GM19468 (cell line): ENCODE data around the gene OSBPL6.

ENCODE experiments used
- ATAC-seq: cut with Tn5 transposase; IDR thresholded peaks from one replicate; pipeline ENCODE4 v1.9.1; 2021; ENCODE audit warnings: mild to moderate bottlenecking, moderate library complexity, moderate number of reproducible peaks; ENCODE audit not compliant: unreplicated experiment; ENCODE audit errors: extremely low read depth

The OSBPL6 gene

DNA sequence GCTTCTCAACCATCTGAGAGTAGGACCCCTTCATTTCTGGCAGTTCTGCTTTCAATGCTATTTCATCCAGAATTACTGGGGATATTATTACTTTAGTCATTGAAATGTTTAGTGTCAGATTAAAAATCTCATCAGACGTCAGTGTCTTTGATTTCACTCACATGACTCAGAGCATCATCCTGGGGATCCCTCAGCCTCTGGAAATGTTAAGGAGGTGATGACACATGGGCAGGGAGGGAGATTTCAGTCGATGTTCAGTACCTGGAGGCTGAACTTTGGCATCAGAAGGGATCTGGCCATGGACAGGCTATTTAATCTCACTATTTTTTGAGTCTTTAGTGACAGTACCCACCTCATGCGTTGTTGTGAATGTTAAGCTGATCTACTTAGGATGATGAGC lies 39.1 kb downstream of the OSBPL6 start:
- ATAC-seq: no peak

DNA sequence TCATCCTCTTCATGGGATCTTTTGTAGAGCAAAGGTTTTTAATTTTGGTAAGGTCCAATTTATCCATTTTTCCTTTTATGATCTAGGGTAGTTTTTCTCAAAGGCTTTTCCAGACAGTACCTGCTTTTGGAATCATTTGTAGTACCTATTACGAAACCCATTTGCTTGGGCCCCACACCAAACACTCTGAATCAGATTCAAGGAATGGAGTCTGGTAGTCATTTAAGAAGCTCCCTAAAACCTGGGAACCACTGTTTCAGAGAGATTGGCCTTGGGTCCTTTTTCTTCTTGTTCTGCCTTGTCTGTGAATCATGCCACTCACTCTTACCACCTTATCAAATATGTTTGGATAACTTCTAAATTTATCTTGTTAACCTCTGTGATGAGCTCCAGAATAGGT lies 40.3 kb downstream of the OSBPL6 start:
- no peak for ATAC-seq

DNA sequence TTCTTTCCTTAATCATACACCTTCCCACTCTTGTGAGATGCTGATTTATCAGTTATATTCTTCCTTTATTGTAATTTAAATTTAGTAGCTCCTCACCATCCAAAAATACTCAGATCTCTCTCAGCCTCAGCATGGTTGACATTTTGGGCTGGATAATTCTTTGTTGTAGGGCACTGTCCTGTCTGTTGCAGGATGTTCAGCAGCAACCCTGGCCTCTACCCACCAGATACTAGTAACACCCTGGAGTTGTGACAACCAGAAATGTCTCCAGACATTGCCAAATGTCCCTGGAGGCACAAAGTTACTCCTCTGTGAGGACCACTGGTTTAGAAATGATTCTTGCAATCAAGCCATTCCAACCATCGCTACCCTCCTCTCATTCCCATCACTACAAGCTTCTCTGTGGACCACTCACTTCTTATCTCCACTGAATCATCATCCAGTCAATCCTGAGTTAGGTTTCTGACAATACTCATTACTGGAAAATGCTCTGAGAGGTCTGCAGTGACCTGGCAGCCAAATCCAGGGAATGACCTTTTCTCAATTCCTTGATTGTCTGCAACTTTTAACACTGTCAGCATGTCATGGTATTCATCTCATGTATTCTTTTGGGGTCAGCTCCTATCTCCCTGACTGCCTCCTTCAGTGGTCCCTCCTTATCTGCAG lies 43.3 kb downstream of the OSBPL6 start:
- no peak for ATAC-seq

DNA sequence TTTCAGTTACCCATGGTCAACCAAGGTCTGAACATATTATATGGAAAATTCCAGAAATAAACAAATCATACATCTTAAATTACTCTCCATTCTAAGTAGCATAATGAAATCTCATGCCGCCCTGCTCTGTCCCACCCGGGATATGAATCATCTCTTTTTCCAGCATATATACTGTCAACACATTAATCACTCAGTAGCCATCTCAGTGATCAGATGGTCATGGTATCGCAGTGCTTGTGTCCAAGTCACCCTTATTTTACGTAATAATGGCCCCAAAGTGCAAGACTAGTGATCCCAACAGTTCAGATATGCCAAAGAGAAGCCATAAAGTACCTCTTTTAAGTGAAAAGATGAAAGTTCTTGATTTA lies 43.8 kb downstream of the OSBPL6 start:
- ATAC-seq: no peak

DNA sequence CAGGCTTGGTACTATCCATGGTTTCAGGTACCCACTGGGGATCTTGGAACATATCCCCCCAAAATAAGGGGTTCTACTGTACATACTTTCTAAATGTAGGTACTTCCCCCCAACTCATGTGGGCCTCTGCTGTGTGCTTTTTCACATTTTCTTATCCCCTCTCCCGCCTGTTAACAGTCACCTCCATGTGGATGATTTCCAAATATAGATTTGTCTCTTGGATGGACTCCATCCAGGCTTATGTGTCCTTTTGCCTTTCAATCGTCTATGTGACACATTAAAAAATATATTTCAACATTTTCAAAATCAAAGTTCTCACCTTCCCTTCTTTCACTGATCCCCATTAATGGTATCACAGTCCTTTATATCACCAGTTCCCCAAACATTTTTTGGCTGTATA lies 44.4 kb downstream of the OSBPL6 start:
- ATAC-seq: no peak

DNA sequence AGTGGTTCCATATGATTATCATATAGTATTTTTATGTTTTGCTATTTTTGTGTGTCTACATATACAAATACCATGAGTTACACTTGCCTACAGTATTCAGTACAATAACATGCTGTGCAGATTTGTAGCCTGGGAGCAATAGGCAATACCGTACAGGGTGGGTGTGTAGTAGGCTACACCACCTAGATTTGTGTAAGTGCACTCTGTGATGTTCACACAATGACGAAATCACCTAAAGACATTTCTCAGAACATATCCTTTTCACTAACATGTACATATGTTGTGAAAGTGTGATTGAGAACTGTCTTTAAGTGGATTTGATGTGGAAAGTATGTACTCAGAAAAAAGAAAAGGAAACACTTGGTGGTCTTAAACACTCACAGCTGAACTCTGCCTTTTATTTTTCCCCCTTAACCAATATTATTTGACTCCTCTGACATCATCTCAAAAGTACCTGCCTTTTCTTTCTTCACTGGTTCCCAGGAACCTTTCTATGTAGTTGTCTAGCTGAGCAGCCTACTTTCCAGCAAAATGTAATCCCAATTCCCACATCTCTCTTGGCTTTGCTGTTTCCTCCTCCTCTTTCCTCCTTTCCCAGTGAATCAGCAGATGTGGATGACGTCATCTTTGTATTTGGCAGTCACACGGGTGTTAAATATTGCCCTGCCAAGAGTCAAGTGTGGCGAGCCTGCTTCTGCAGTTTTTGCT lies 47.7 kb downstream of the OSBPL6 start:
- no peak for ATAC-seq

DNA sequence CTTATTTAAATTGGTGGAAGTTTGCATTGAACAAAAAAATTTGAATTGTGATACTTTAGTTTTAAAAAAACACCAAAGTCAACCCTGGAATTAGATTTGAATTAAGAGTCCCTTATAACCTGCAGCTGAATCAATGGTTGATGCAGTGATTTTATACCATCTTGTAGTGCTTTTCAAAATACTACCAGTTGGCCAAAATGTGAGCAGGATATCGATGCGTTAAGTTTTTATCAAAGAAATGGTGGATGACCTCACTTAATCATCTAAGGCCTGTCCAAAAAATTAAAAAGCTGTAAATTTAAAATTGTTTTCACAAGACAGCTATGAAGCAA lies 48.2 kb downstream of the OSBPL6 start:
- no peak for ATAC-seq

DNA sequence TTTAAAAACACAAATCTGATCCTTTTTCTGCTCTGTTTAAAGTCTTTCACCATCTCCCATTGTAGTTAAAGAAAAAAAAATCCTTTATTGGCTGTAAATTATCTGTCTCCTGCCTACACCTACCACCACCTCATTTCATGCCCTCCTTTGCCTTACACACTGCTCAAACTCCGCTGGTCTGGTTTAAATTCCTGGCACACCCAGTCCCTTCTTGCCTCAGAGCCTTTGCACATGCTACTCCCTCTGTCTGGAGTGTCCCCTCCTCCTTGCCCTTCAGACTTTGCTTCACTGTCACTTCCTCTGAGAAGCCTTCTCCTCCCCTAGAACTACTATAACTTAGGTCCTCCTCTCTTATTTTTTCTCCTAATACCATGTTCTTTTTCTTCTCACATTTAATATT lies 49.6 kb downstream of the OSBPL6 start:
- ATAC-seq: no peak

DNA sequence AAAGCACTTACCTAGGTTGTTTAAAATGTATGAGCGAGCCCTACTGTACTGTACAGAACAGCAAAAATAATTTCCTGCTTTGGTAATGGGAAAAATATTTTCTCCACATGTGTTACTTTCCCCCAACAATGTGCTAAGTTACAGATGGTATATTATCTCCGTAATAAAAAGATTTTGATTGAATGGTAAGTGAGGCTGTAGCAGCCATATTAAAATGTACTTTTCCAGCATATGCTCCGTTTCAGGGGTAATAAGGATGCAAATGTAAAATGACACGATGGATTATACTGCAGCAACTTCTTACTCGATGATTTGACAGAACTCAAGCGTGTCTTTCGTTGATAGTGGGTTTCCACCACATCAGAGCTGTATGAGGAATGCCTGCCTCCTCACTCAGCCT lies 50.5 kb downstream of the OSBPL6 start:
- no peak for ATAC-seq

DNA sequence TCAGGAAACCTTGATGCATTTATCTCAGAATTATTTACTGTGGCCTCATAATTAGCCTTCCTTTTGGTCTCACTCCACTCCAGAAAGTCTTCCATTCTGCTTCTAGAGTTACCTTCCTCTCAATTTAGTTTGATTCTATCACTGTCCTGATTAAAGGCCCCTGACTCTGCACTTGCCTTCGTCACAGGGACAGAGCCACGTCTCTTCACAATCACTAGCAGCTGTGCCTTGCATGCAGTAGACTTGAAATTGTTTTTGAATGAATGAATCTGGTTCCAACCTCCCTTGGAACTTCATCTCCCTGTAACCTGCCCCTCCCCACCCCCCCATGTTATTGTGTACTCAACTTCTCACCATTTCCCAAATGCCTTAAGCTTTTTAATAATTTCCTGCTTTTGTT lies 52.4 kb downstream of the OSBPL6 start:
- no peak for ATAC-seq

DNA sequence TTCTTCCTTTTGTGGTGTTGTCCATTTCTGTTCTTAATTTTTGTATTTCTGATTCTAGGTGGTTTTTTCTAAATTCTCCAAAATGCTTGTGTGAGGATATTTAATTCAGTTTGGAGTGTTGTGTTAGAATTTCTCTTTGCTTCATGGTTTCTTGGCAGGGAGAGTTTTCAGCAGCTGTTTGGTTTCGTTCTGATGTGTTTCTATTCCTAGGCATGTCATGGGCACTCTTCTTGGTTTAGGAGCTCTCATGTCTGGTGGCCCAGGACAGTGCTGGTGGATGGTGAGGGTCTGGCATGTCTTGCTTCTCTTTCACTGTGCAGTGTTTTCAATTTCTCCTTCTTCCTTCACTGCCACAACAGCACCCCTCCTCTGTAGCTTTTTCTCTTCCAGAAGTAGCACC lies 52.9 kb downstream of the OSBPL6 start:
- no peak for ATAC-seq

DNA sequence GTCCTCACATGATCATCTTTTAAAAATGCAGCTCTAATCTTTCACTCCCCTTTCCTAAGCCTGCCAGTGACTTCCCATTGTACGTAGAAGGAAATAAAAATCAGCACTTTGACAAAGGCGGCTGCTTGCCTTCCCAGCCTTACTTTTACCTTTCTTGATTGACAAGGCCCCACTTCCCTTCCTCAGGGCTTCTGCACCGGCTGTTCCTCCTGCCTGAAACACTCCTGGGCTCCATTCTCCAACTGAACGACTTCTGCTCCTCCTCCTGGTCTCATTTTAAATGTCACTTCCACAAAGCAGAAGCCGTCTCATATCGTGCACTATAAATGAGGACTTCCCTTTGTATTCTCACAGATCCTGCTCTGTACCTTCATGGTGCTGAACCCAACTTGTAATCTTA lies 56.1 kb downstream of the OSBPL6 start:
- ATAC-seq: no peak

DNA sequence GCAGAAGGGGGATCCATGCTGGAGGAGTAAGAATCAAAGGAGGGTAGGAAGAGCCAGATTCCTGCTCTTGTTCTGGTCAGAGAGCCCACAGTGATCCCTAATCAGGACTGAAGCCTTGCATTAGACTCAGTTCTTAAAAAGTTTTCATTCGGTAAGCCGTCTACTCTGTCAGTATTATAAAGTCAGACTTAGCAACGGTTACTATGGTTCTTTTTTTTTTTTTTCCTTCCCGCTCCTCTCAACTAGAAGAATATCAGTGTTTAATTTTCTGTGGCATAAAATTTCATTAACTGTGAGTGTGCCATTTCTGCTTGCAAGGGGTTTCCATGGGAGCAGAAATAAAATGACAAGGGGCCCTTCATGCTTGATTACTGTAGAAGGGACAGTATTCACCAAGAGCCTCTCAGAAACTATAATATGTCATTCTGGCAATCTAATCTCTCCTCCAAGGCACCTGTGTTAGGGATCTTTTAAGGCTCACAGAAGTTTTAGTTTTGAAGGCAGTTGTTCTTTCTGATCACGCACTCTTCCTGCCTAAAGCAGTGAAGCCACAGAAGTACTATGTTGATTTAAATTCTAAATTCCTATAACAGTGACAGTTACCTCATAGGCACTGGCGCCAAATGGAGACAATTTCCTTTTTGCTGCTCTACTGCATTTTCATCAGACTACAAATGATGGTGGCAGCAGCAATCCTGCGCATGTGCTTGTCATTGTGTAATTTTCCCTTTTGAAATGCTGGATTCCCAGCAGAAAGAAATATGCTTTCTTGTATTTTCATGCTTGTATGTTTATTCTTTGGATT lies 57.0 kb downstream of the OSBPL6 start:
- no peak for ATAC-seq

DNA sequence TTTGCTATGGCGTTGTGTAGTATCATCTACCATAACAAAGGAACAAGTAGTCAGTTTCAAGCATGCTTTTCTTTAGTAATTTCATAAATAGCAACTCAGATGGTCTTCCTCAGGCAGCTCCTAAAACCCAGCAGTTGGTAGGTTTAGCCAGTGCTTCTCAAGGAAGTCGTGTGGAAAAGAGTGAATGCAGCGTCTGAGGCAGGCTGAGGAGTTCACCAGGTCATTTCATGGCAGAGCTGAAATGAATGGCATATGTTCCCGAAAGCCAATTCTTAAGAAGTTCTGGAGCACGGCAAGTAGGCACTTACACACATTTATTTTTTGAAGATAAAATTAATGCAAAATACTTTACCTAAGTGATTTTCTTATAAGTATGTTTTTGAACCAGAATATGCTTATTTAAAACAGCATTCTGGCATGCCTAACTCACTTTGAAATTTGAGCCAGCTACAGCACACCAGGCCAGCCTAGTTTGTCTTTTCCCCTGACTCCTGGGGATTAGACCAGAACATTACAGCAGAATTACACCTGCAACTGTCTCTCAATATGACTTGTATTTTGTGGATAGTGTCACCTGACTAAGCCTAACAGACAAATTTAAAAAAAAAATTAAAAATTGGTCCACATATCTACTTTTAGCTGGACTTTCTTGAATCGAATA lies 62.2 kb downstream of the OSBPL6 start:
- ATAC-seq: no peak

DNA sequence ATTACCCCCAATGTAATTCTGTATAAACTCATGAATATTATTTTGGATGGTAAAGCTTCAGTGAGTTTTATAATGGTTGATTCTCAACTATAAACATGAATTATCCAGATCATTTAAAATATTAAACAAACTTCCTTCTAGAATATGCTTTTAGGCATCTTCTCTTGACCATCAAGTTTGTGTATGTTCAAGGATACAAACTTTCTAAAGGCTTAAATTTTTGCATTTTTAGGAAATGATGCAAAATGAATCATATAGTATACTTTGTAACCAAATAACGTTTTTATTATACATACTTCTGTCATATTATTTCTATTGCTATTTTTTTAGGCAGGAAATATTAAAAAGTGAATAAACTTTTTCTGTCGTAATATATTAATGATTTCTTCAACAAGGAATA lies 62.8 kb downstream of the OSBPL6 start:
- no peak for ATAC-seq

DNA sequence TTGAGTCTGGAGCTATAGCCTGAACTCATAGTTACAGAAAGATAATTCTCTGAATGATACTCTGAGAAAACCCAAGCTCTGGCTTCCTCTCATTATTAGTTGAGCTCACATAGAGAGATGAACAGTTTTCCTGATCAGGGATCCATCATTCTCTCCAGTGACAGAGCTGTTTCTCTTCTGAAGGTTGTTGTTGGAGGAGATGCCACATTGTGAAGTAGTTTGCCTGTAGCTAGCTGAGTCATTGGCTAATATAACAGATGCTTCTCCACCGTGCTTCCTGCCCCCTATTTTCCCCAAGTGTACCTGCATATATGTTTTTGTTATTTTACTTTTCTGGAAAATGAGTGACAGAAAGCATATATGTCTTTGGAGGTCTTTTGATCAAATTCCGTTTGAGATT lies 64.6 kb downstream of the OSBPL6 start:
- ATAC-seq: no peak

DNA sequence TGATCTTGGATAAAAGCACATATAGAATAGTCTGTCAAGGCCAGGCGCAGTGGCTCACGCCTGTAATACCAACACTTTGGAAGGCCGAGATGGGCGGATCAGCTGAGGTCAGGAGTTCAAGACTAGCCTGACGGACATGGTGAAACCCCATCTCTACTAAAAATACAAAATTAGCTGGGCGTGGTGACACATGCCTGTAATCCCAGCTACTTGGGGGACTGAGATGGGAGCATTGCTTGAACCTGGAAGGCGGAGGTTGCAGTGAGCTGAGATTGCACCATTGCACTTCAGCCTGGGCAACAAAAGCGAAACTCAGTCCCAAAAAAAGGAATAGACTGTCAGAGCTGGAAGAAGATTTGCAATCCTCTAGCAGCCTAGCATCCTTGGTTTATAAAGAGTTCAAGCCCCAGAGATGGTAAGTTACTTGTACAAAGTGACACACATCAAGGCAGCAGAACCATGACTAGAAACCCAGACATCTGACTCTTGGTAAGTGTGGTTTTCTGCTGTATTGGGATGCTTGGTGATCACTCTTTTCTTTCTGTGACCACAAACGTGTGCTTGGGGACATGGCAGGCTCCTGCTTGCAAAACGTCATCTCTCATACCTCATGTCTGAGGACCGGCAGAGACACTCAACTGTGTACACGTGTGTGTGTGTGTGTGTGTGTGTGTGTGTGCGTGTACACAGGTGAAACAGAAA lies 69.0 kb downstream of the OSBPL6 start:
- ATAC-seq: no peak

DNA sequence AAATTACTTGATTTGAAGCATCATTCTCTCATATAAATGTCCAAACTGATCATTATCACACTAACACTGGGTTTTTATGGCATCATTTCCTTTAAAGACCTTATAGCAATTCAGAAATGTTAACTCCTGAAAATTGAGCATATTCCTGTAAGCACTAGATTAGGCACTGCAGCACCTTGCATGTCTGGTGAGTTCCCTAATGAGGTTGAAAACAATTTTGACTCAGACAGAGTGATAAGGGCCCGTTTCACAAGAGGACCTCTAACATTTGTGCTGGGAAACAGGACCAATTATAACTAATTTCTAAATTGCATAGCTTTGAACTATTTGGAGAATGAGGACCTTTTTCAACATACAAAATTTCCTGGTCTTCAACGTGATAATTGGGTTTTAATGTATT lies 69.9 kb downstream of the OSBPL6 start:
- ATAC-seq: no peak

DNA sequence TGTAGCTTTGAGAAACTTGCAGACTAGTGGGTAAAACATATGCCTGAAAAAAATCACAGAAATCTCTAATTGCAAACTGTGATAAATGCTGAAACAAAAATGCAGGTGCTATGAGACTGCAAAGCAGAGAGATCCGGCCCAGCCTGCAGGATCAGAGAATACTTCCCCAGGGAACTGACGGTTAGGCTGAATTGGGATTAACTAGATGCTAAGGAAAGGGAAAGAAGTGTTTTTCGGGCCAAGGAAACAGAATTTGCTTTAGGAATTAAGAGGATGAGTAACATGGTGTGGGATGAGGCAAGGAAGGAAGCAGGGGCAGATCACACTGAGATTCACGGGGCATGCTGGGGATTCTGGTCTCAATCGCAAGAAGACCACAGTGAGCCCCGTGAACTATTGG lies 71.5 kb downstream of the OSBPL6 start:
- no peak for ATAC-seq

DNA sequence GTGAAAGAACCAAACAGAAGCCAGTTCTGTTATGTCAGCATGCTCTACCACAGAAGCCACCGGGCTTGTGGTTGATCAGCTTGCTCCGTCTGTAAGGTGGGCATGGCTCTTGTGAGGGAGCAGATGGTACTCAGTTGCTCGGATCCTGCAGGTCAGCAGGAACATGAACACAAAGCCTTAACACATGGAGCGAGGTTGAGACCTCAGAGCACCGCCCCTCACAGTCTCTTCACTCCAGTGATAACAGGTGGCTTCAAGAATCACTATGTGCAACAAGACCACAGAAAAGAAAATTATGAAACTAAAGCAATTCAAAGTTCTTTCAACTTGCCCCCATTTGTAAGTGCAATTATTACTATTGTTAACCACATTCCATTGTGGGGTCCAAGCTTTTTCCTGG lies 72.1 kb downstream of the OSBPL6 start:
- ATAC-seq: no peak

DNA sequence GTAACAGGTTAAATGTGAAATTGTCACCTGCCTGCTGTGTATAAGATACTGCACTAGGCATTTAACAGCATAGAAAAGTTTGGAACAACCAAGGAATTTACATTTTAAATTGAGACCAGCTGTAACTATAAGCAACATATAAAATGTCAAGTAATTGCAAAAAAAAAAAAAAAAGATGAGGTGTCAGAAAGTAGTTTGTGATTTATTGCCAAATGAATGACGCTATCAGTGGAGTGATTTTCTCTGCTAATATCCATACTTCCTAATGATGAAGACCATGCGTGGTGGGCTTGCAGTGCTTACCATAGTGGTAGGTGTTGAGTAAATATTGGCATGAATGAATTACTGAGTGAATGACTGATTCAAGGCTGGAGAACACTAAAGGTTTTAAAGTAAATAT lies 73.3 kb downstream of the OSBPL6 start:
- ATAC-seq: no peak
